Glomerular visceral epithelial cell (primary cell): ENCODE data around the gene USP9Y.
"Not testable (repeated sequence)": the region's sequence is repeated elsewhere in the genome, so short reads cannot be mapped to it uniquely, and the experiment has no call there.

Source experiments
- DNase-seq: peaks from one replicate; pipeline ENCODE4 v3.0.0-alpha.2; 2016; ENCODE audit errors: extremely low spot score

The USP9Y gene, protein sequence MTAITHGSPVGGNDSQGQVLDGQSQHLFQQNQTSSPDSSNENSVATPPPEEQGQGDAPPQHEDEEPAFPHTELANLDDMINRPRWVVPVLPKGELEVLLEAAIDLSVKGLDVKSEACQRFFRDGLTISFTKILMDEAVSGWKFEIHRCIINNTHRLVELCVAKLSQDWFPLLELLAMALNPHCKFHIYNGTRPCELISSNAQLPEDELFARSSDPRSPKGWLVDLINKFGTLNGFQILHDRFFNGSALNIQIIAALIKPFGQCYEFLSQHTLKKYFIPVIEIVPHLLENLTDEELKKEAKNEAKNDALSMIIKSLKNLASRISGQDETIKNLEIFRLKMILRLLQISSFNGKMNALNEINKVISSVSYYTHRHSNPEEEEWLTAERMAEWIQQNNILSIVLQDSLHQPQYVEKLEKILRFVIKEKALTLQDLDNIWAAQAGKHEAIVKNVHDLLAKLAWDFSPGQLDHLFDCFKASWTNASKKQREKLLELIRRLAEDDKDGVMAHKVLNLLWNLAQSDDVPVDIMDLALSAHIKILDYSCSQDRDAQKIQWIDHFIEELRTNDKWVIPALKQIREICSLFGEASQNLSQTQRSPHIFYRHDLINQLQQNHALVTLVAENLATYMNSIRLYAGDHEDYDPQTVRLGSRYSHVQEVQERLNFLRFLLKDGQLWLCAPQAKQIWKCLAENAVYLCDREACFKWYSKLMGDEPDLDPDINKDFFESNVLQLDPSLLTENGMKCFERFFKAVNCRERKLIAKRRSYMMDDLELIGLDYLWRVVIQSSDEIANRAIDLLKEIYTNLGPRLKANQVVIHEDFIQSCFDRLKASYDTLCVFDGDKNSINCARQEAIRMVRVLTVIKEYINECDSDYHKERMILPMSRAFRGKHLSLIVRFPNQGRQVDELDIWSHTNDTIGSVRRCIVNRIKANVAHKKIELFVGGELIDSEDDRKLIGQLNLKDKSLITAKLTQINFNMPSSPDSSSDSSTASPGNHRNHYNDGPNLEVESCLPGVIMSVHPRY (N-terminal part only)

DNA sequence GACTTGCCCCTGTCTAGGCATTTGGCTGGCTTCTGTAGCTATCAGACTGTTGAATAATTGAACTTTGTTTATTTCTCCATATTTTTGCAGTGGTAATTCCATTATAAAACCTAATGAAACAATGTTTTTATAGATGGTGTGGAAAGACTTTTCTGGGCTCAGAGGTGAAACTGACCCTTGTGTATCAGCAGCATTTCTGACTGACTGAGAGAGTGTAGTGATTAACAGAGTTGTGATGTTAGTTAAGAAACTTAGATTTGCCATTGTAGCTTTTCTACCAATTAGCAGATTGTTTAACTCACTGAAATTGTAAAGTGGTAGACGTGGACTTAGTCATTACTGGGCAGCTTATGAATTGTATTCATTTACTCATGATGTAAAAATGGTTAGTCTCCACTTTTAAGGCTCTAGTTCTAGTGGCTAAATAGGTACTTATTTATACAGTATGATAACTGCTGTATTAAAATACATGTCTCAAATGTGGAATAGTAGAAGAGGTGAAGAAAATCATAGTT is at the start of gene USP9Y:
TSS of gene USP9Y (plus strand) at position 51 of the 515 bp plus-strand sequence. CDS start 8,217 bp downstream, outside the sequence.
- no peak for DNase-seq

- peak; percentile 73 for DNase-seq
Observed at GRCh38 chrY:12651621-12652036, 49.4 kb upstream of the USP9Y start.

- DNase-seq: peak; percentile 83
Observed at GRCh38 chrY:12661745-12662681, 39.0 kb upstream of the USP9Y start.

DNA sequence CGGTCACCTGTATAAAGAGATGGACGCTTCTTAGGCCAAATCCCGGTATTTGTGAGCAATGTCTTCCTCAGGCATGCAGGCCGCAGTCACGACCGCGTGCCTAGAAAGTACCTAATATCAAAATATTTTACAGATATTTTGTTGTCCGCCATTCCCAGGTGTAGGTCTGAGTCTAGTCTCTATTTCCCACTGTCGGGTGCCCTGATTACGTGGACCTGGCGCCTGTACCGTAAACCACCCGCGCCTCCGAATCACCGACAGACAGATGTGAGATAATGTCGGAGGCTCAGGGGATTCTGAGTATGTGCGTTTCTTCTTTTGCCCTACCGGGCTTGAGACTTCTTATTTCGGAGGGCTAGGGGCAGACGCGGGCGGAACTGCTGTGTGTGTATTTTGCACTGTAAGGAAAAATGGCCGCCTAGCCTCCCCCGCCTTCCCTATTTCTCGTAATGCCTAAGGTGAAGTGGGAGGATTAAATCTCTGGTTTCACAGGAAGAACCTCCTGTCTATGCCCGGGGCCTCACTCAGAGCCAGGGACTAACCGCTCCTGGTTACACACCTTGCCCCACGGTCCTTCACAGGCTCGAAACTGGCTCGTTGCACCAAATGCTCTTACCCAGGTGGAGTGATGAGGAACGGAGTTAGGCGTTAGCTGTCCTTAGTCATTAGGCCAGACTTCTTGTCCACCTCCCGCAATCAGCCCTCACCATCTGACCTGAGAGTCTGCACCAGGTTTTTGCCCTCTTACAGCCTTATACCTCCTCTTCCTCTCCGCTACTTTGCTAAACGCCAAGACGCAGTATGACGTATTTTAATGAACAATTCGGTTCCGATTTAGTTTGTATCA is 38.1 kb upstream of the USP9Y start:
- peak; percentile 72 for DNase-seq

GRCh38 chrY:12663845-12664244 is 37.2 kb upstream of the USP9Y start:
- not testable (repeated sequence) for DNase-seq

DNA sequence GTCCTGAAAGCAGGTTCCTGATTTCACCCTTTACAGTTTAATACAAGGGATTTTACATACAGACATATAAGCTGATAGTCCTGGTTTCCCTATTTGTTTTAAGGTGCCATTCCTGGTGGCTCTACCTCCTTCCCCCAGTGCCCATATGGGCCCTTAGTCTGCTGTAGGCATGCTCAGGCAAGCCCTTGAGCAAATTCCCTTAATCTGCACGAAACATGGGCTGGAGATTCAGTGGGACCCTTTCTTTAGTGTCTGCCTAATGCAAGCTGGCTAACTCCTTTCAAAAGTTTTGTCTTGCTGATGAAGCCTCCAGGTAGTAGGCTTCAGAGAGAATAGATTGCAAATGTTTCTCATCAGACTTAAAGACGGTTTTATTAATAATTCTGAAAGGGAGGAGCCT is 22.9 kb upstream of the USP9Y start:
- no peak for DNase-seq

DNA sequence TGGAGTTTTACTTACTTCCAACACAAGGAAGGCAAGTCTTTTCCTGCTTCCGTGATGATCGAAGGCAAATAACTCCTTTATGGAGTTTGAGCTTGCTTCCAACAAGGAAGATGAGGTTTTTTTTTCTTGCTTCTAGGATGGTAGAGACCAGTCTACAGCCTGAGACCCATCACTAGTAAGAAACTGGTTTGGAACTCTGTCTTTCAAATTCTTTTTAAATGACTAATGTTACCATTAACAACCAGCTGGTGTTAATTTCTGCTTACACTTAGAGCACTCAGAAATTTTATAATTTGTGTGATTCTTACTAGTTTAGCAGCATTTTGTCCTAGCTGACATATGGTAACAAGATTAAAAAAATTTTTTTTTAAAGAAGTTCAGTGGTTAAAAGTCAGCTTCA is 19.5 kb upstream of the USP9Y start:
- peak; percentile 19 for DNase-seq

DNA sequence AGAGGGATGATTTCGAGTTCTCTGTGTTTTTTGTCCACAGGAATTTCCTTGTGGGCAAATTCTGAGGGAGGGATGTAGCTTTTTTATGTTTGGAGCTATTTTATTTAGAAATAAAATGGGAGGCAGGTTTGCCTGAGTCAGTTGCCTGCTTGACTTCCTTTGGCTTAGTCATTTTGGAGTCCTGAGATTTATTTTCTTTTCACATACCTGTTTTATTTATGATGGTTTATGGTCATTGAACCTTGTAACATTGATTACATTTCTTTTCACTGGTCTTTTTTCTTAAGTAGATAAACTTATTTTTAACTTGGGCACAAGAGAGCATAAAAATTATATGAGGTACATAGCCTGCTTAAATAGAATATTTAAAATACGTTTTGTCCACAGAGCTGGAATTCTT is 12.7 kb upstream of the USP9Y start:
- peak; percentile 13 for DNase-seq

DNA sequence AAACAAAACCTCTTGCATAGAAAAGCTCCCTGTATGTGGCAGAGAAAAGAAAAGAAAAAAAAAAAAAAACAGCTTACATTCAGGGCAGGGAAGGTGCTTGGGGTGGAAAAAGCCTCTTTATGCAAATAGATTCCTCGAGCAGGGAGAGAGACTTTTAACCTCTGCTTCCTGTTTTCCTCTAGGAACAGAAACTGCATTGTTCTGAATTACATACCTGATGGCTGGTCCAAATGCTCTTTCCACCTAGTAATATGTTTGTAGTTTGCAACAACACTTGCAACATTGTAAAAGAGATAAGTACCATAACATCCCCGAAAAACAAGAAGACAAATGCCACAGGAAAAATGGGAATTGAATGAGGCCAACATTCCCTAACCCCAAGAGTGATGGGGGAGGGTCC is 944 bp upstream of the USP9Y start:
- DNase-seq: no peak

DNA sequence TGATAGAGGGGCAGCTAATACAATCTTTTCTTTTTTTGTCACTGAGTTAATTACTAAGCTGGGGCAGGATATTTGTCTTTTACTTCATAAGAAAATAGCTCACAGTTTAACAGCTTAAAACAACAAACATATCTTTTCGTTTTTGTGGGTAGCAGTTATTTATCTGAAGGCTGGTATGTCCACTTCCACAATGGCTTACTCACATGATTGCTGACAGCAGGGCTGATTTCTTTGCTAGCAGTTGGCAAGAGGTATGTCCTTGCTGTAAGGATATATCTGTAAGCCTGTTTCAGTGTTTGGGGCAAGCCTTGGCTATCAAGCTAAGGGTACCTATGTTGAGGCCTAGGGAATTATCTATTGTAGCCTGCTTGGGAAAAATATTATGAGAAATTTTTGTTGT is 1.1 kb downstream of the USP9Y start:
- DNase-seq: peak; percentile 9

DNA sequence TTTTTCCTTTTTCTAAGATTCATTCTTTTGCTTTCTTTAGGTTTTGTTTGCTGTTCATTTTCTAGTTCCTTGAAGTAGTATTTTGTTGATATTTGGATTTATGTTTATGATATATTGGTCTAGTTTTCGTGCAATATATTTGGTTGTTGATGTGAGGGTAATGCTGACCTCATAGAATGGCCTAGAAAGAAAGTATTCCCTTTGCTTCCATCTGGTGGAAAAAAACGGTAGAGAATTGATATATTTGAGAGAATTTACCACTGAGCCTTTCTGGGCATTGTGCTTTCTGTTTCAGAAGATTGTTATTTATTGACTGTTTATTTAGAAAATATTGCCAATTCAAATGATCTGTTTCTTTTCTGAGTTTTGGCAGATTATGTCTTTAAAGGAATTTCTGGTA is 9.4 kb downstream of the USP9Y start:
- DNase-seq: no peak

DNA sequence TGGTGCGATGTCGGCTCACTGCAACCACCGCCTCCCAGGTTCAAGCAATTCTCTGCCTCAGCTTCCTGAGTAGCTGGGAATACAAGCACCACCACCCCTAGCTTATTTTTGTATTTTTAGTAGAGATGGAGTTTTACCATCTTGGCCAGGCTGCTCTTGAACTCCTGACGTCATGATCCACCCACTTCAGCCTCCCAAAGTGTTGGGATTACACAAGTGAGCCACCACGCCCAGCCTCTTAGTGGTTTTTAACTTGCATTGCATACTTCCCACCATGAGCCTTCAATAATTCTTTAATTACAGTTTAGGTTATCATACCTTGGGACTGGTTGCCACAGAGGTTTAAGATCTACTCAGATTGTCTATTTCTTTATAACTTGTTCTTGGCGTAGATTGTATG is 14.3 kb downstream of the USP9Y start:
- DNase-seq: no peak

DNA sequence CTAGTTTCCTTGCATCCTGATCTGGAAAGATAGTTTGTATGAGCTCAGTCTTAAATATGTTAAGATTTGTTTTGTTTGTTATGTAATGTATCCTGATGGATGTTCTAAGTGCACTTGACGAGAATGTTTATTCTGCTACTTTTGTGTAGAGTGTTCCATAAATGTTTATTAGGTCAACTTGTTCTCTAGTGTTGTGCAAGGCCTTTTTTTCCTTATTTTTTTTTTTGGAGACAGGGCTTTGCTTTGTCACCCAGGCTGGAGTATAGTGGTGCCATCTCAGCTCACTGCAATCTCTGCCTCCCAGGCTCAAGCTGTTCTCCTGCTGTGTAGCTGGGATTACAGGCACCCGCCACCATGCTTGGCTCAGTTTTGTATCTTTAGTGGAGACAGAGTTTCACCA is 28.7 kb downstream of the USP9Y start:
- DNase-seq: no peak

DNA sequence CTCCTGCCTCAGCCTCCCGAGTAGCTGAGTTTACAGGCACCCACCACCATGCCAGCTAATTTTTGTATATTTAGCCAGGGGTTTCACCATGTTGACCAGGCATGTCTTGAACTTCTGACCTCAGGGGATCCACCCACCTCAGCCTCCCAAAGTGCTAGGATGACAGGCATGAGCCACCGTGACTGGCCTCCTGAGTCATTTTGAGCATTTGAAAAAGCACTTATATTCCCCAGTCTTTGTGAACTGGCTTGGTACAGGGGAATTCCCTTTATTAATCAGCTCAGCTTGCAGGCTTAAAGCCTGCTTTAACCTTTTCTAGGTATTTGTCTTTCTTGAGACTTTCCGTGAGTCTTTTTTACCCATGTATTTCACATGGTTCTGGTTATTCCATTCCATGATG is 32.6 kb downstream of the USP9Y start:
- peak; percentile 56 for DNase-seq

DNA sequence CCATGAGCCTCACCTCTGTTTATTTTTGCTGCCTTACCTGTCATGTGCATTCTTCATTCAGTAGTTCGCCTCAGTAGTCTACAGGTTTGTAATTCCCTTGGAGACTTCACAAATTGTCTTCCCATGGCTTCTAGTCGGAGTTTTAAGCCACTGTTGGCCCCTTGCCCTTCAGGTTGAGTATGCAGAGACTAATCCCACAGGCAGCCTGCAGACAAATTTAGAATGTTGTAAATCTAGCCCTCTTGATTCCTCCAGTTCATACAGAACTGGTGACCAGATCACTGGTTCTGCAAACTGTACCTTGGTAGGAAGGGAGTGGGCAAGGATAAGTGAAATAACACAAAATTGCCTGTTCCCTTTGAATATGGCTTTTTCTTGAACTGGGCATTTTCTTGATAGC is 33.0 kb downstream of the USP9Y start:
- DNase-seq: peak; percentile 3

- no peak for DNase-seq
Observed at GRCh38 chrY:12741414-12741813, 40.4 kb downstream of the USP9Y start.

DNA sequence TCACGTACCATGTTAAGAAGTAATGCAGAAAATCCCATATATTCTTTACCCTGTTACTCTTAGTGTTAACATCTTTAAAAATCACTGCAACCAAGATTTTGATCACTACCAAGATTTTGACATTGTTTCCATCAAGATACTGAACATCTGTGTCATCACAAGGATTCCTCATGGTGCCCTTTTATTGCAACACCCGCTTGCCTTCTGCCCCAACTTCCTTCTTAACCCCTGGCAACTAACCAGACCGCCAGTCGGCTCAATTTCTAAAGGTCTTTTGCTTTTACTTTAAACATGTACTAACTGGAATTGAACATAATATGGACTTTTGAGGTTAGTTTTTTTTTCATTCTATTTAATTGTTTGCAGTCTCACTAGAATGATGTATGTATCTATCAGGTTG is 41.7 kb downstream of the USP9Y start:
- DNase-seq: no peak

- no peak for DNase-seq
Observed at GRCh38 chrY:12744091-12744490, 43.1 kb downstream of the USP9Y start.

DNA sequence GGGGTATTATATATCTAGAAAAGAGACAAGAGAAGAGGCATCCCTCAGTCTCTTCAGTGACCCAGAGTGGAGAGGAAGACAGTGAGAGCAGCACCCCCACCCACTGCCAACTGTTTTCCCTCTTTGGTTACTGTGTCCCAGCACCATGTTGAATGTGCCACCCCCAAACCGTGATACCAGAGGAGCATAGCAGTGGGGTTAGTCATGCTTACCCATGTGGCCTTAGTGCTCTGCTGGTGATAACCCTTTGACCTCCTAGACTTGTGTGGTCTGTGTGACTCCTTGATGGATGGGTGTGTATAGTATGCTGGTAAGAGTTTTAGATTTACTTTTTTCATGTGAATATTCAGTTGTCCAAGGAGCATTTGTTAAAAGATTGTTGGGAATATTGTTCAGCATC is 48.3 kb downstream of the USP9Y start:
- peak; percentile 1 for DNase-seq

- DNase-seq: no peak
Observed at GRCh38 chrY:12752856-12753255, 51.8 kb downstream of the USP9Y start.
